IMR-90 (cell line): ENCODE results near the gene RNF138.

Experiments
- BHLHE40 ChIP-seq: fragments of 150-350 bp; IDR thresholded peaks from 2 replicates; pipeline ENCODE4 v1.6.1; 2016; ENCODE audit warnings: mild to moderate bottlenecking, low read depth, low read length
- CEBPB ChIP-seq: IDR thresholded peaks from 2 replicates; pipeline ENCODE4 v1.6.1; 2012; ENCODE audit warnings: low read depth, low read length, improper control_type of control experiment
- CHD1 ChIP-seq: IDR thresholded peaks from 2 replicates; pipeline ENCODE4 v1.6.1; 2012; ENCODE audit warnings: low read depth, low read length, improper control_type of control experiment
- CTCF ChIP-seq: conservative IDR thresholded peaks from 2 replicates; pipeline ENCODE4 v1.5.1; 2012; ENCODE audit warnings: mild to moderate bottlenecking, low read depth, low read length, improper control_type of control experiment
- FOS ChIP-seq: fragments of 150-350 bp; IDR thresholded peaks from 2 replicates; pipeline ENCODE4 v1.6.1; 2016; ENCODE audit warnings: low read depth, low read length
- MAFK ChIP-seq: IDR thresholded peaks from 2 replicates; pipeline ENCODE4 v1.6.1; 2012; ENCODE audit warnings: low read depth, low read length, improper control_type of control experiment
- MAZ ChIP-seq: IDR thresholded peaks from 2 replicates; pipeline ENCODE4 v1.6.1; 2012; ENCODE audit warnings: low read depth, mild to moderate bottlenecking, low read length, improper control_type of control experiment, moderate library complexity, borderline replicate concordance
- POLR2A ChIP-seq: IDR thresholded peaks from 2 replicates; pipeline ENCODE4 v1.6.1; 2012; ENCODE audit warnings: mild to moderate bottlenecking, low read depth, low read length
- RAD21 ChIP-seq: IDR thresholded peaks from 2 replicates; pipeline ENCODE4 v1.6.1; 2012; ENCODE audit warnings: low read length, improper control_type of control experiment
- RCOR1 ChIP-seq: IDR thresholded peaks from 2 replicates; pipeline ENCODE4 v1.6.1; 2012; ENCODE audit warnings: mild to moderate bottlenecking, low read length, improper control_type of control experiment; ENCODE audit not compliant: insufficient replicate concordance
- RFX5 ChIP-seq: IDR thresholded peaks from 2 replicates; pipeline ENCODE4 v1.8.0; 2012; ENCODE audit warnings: low read depth, mild to moderate bottlenecking, low read length, moderate library complexity
- USF2 ChIP-seq: fragments of 150-350 bp; IDR thresholded peaks from 2 replicates; pipeline ENCODE4 v1.6.1; 2017; ENCODE audit warnings: mild to moderate bottlenecking, antibody characterized with exemption, low read length, low read depth

- TF ChIP-seq CTCF (no peak), RAD21 (no peak), RFX5 (no peak), MAFK (no peak), BHLHE40 (no peak), RCOR1 (no peak), POLR2A (no peak), CHD1 (no peak), CEBPB (no peak), USF2 (no peak), MAZ (no peak), FOS (no peak)
Observed at GRCh38 chr18:32114293-32114942, 22.7 kb downstream of the RNF138 start.
